GM12878 (cell line): ENCODE data around the gene DLST. TPM values are rescaled to one million over a fixed set of nuclear protein-coding genes. Genes with fewer than 3 reads are reported as not detected.
A peak's percentile ranks its signal among the peaks of the same experiment; 100 is the strongest.

Experiments
- ATAC-seq: fragments of 200-7000 bp; cut with Tn5 transposase; 3 replicates; pipeline ENCODE4 v1.9.1; 2020; ENCODE audit warnings: mild to moderate bottlenecking, moderate library complexity
- BruUV-seq: library from RNA; stranded (reverse); fragments of 400-500 nt; replicated peaks from 2 replicates; lab custom pipeline; 2021; lab: Mats Ljungman, UMichigan
- CTCF ChIA-PET: fragments of 300-600 bp; sonication (Branson Sonifier 250); formaldehyde crosslinking; extraction: SDS; loops from one replicate; lab custom pipeline; 2021; ENCODE audit warnings: inconsistent platforms; lab: Yijun Ruan, JAX
- POLR2A ChIA-PET: fragments of 350-600 bp; formaldehyde crosslinking; extraction: SDS; loops from one replicate; lab custom pipeline; 2021; ENCODE audit warnings: inconsistent platforms; lab: Charles Lee
- RAD21 ChIA-PET: fragments of 300-600 bp; sonication (Branson Sonifier 250); formaldehyde crosslinking; loops from one replicate; lab custom pipeline; 2023; ENCODE audit warnings: antibody characterized with exemption; ENCODE audit not compliant: unreplicated experiment; lab: Charles Lee
- SMC1A ChIA-PET: fragments of 300-600 bp; sonication (Branson Sonifier 250); formaldehyde crosslinking; loops from one replicate; lab custom pipeline; 2023; ENCODE audit not compliant: unreplicated experiment, uncharacterized antibody; lab: Charles Lee
- DNase-seq: peaks from one replicate; pipeline ENCODE4 v3.0.0-alpha.2; 2011; ENCODE audit warnings: low read depth, low spot score
- FAIRE-seq: peaks from 3 replicates; lab custom pipeline; 2011; peaks lifted over from hg19 to GRCh38; lab: Jason Lieb, UNC
- H2AFZ ChIP-seq: 2 replicates; pipeline ENCODE4 v1.6.0; 2011; ENCODE audit warnings: low read depth, low read length, control low read depth; ENCODE audit not compliant: control insufficient read depth
- H3K27ac ChIP-seq: 2 replicates; pipeline ENCODE4 v1.5.1; 2011; ENCODE audit warnings: control low read depth; ENCODE audit not compliant: control insufficient read depth, insufficient read depth
- H3K27me3 ChIP-seq, 2 experiments: replicated peaks in 1 of 2; 2 replicates each; pipeline versions ENCODE4 v1.6.0 to v1.6.1; 2011; ENCODE audit warnings: low read length in 1 of 2; ENCODE audit not compliant: control insufficient read depth in 2 of 2, insufficient read depth in 2 of 2
- H3K36me3 ChIP-seq, 2 experiments: 2 replicates each; pipeline ENCODE4 v1.5.1; 2011; ENCODE audit warnings: low read length in 1 of 2; ENCODE audit not compliant: control insufficient read depth in 2 of 2, insufficient read depth in 2 of 2
- H3K4me1 ChIP-seq: 2 replicates; pipeline ENCODE4 v1.6.1; 2011; ENCODE audit warnings: mild to moderate bottlenecking, low read length, moderate library complexity, mixed read lengths; ENCODE audit not compliant: control insufficient read depth, insufficient read depth
- H3K4me2 ChIP-seq: 2 replicates; pipeline ENCODE4 v1.6.0; 2011; ENCODE audit warnings: control low read depth; ENCODE audit not compliant: control insufficient read depth, insufficient read depth
- H3K4me3 ChIP-seq: fragments of 200-600 bp; sonication (generic); 2 replicates; pipeline ENCODE4 v1.5.1; 2016
- H3K79me2 ChIP-seq: 2 replicates; pipeline ENCODE4 v1.6.0; 2011; ENCODE audit warnings: low read length; ENCODE audit not compliant: control insufficient read depth, insufficient read depth
- H3K9ac ChIP-seq: 2 replicates; pipeline ENCODE4 v1.8.0; 2011; ENCODE audit warnings: low read length, control low read depth, mixed read lengths; ENCODE audit not compliant: control insufficient read depth, insufficient read depth
- H3K9me3 ChIP-seq: replicated peaks from 3 replicates; pipeline ENCODE4 v1.5.1; 2011; ENCODE audit warnings: mild to moderate bottlenecking, low read length; ENCODE audit not compliant: control insufficient read depth, insufficient read depth
- H4K20me1 ChIP-seq: 2 replicates; pipeline ENCODE4 v1.6.0; 2011; ENCODE audit not compliant: control insufficient read depth, insufficient read depth
- POLR2A ChIP-seq: IDR thresholded peaks from 2 replicates; pipeline ENCODE4 v1.6.1; 2011; ENCODE audit warnings: low read depth, mild to moderate bottlenecking, low read length
- SUPT20H ChIP-seq: IDR thresholded peaks from 2 replicates; pipeline ENCODE4 v1.6.1; 2011; ENCODE audit warnings: low read depth, mild to moderate bottlenecking, low read length, moderate library complexity, borderline replicate concordance; ENCODE audit not compliant: control insufficient read depth
- ZSCAN29 ChIP-seq: fragments of 450-650 bp; IDR thresholded peaks from 2 replicates; pipeline ENCODE4 v1.6.1; 2017; ENCODE audit warnings: mild to moderate bottlenecking, moderate library complexity
- WGBS: methylation state at CpG from one replicate; pipeline ENCODE4 v1.1.6; 2016; ENCODE audit warnings: low lambda C conversion rate; ENCODE audit not compliant: insufficient replicate concordance, insufficient coverage; ENCODE audit errors: missing lambda C conversion rate; 5-methylcytosine and 5-hydroxymethylcytosine counted together
- in situ Hi-C: fragments of 300-500 bp; cut with MboI; formaldehyde crosslinking; loops from 9 replicates; pipeline ENCODE4 v1.14.3; 2018; ENCODE audit warnings: mixed read lengths
- intact Hi-C: fragments of 100-400 bp; cut with micrococcal nuclease; formaldehyde crosslinking; loops from one replicate; pipeline ENCODE4 v1.14.2; 2022; ENCODE audit not compliant: unreplicated experiment
- polyA plus RNA-seq, 11 experiments: library from polyadenylated mRNA; depleted of rRNA in 4 of 11; unstranded in 6 of 11; stranded (reverse) in 5 of 11; fragments of >200 nt; fragmentation: Nextera tagmentation in 4 of 11; fragmentation: Illumina TruSeq in 1 of 11; extraction: Ambion mirVana in 4 of 11; extraction: Trizol in 1 of 11; gene quantifications; 1 replicate in 1 of 11; 2 replicates in 10 of 11; pipeline versions ENCODE4 v1.2.1 to v1.2.3, GENCODE V29; 2011 to 2016; ENCODE audit warnings: inconsistent platforms in 2 of 11, missing spikeins in 2 of 11, low read depth in 1 of 11
- total RNA-seq, 4 experiments: library from RNA; depleted of rRNA in 3 of 4; stranded (reverse); fragments of >200 nt in 3 of 4; fragmentation: Illumina TruSeq in 1 of 4; extraction: Trizol in 1 of 4; gene quantifications; 2 replicates each; pipeline versions ENCODE4 v1.2.1 to v1.2.3, GENCODE V29; 2013 to 2021
- TF ChIP-seq, protein P1 (sequence below): IDR thresholded peaks from 2 replicates; pipeline ENCODE4 v1.6.1; 2011; ENCODE audit warnings: mild to moderate bottlenecking, low read depth, low read length, moderate library complexity; ENCODE audit not compliant: insufficient replicate concordance
- TF ChIP-seq, protein P2 (sequence below), 3 experiments: IDR thresholded peaks in 2 of 3; conservative IDR thresholded peaks in 1 of 3; 2 replicates each; pipeline ENCODE4 v1.5.1; 2011; ENCODE audit warnings: low read depth in 3 of 3, low read length in 3 of 3, mild to moderate bottlenecking in 3 of 3, control low read depth in 2 of 3, moderate library complexity in 2 of 3, inconsistent platforms in 1 of 3, mixed read lengths in 1 of 3; ENCODE audit not compliant: control insufficient read depth in 2 of 3, insufficient read depth in 1 of 3; ENCODE audit errors: extremely low read depth in 1 of 3
- TF ChIP-seq, protein P3 (sequence below): fragments of 450-650 bp; conservative IDR thresholded peaks from 2 replicates; pipeline ENCODE4 v1.6.1; 2017; ENCODE audit warnings: mild to moderate bottlenecking, moderate library complexity

Gene DLST
- total and polyA plus RNA-seq, 10 of the 15 experiments (the other 5 are each of a cell fraction or from before 2014, with no cell fraction given): 2.9 to 141 (median 67.7) TPM

DNA sequence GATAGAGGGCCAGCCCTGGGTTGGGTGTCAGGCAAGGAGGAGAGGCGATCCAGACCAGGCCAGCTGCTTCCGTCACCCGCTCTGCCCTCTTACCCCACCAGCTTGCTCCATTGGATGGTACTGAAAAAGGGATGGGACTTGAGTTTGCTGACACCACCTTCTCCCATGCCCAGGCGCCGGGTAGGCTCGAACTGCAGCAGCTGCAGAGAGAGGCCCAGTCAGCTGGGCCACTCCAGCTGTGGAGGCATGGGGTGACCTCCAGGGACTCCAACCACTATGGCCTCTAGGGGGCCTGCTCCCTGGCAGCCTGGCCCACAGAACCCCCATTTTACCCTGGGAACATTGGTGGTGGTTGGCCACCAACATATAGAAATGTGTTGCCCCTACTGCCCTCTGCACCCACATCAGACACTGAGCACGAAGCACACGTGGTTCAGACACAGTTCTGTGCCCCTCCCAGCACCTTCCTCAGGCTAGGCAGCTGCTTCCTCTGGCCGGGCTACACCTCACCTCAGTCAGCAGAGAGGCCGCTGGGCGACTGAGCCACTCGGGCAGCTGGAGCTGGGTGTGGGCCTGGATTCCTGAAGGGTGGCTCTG is 25.3 kb downstream of the DLST start:
- no peak overlapping the region for H2AFZ ChIP-seq
- H3K9me3 ChIP-seq: no peaks in the 10 kb centered on the region
- H4K20me1 ChIP-seq: no peaks in the 10 kb centered on the region
- no peak overlapping the region for H3K27ac ChIP-seq
- TF ChIP-seq, protein P1, sequence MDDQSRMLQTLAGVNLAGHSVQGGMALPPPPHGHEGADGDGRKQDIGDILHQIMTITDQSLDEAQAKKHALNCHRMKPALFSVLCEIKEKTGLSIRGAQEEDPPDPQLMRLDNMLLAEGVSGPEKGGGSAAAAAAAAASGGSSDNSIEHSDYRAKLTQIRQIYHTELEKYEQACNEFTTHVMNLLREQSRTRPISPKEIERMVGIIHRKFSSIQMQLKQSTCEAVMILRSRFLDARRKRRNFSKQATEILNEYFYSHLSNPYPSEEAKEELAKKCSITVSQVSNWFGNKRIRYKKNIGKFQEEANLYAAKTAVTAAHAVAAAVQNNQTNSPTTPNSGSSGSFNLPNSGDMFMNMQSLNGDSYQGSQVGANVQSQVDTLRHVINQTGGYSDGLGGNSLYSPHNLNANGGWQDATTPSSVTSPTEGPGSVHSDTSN: no peak
- TF ChIP-seq SUPT20H (no peak), ZSCAN29 (no peak), POLR2A (peak; percentile 51)
- TF ChIP-seq, protein P2, sequence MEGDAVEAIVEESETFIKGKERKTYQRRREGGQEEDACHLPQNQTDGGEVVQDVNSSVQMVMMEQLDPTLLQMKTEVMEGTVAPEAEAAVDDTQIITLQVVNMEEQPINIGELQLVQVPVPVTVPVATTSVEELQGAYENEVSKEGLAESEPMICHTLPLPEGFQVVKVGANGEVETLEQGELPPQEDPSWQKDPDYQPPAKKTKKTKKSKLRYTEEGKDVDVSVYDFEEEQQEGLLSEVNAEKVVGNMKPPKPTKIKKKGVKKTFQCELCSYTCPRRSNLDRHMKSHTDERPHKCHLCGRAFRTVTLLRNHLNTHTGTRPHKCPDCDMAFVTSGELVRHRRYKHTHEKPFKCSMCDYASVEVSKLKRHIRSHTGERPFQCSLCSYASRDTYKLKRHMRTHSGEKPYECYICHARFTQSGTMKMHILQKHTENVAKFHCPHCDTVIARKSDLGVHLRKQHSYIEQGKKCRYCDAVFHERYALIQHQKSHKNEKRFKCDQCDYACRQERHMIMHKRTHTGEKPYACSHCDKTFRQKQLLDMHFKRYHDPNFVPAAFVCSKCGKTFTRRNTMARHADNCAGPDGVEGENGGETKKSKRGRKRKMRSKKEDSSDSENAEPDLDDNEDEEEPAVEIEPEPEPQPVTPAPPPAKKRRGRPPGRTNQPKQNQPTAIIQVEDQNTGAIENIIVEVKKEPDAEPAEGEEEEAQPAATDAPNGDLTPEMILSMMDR (IDR thresholded peaks at IDR 0.05 in 2 of 3, conservative IDR thresholded peaks at IDR 0.05 in 1 of 3; ENCODE audit: control insufficient read depth in 2 of 3, extremely low read depth in 1 of 3, insufficient read depth in 1 of 3, low read depth in 3 of 3, low read length in 3 of 3): peak in 2 of 3 experiments; percentile 14 to 20; a peak in 1 of 6 replicates
- TF ChIP-seq, protein P3, sequence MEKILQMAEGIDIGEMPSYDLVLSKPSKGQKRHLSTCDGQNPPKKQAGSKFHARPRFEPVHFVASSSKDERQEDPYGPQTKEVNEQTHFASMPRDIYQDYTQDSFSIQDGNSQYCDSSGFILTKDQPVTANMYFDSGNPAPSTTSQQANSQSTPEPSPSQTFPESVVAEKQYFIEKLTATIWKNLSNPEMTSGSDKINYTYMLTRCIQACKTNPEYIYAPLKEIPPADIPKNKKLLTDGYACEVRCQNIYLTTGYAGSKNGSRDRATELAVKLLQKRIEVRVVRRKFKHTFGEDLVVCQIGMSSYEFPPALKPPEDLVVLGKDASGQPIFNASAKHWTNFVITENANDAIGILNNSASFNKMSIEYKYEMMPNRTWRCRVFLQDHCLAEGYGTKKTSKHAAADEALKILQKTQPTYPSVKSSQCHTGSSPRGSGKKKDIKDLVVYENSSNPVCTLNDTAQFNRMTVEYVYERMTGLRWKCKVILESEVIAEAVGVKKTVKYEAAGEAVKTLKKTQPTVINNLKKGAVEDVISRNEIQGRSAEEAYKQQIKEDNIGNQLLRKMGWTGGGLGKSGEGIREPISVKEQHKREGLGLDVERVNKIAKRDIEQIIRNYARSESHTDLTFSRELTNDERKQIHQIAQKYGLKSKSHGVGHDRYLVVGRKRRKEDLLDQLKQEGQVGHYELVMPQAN: no peak
- TF ChIP-seq, all 136 proteins: peak for 2
- Histone ChIP-seq H3K79me2 (no peaks in the 10 kb centered on the region), H3K9ac (no peak overlapping the region), H3K4me3 (no peak overlapping the region), H3K4me2 (no peak overlapping the region), H3K27me3 (no peaks in the 10 kb centered on the region), H3K36me3 (peaks cover 4 to 17% of the 10 kb centered on the region in 2 experiments; a peak in 3 of 4 replicates), H3K4me1 (peaks cover 4% of the 10 kb centered on the region; the same call in 1 of the 2 replicates)
- 51% methylated on average over 12 of the region's 12 CpGs for WGBS
- in situ Hi-C loops: no loop called here
- RAD21 ChIA-PET: interaction anchor here (2.1 to 5.6 kb wide), 2 partner anchors 46 to 182 kb away, joined by 6 to 114 read pairs; no protein-coding TSS in a partner anchor
- POLR2A ChIA-PET: interaction anchor here (1.3 to 2.4 kb wide), 2 partner anchors 46 to 388 kb away, joined by 3 to 9 read pairs; no protein-coding TSS in a partner anchor
- peak; percentile 34 for ATAC-seq
- BruUV-seq: no TSS peak
- FAIRE-seq: no peak
- no peak for DNase-seq
- intact Hi-C loops: no loop called here
- SMC1A ChIA-PET: interaction anchor here (1.1 to 10.3 kb wide), 3 partner anchors 27 to 141 kb away, joined by 3 to 165 read pairs (median 3); no protein-coding TSS in a partner anchor
- CTCF ChIA-PET: interaction anchor here (1.1 to 26.0 kb wide), 13 partner anchors 10 to 389 kb away, joined by 3 to 552 read pairs (median 13); partner anchors contain the start of gene PROX2
